GM21723 (cell line): ENCODE measurements around the gene LRRC17.
"Not testable (repeated sequence)": the region's sequence is repeated elsewhere in the genome, so short reads cannot be mapped to it uniquely, and the experiment has no call there.

Experiments
- ATAC-seq: cut with Tn5 transposase; IDR thresholded peaks from one replicate; pipeline ENCODE4 v1.9.1; 2021; ENCODE audit warnings: mild to moderate bottlenecking, moderate library complexity; ENCODE audit not compliant: unreplicated experiment

The LRRC17 gene

DNA sequence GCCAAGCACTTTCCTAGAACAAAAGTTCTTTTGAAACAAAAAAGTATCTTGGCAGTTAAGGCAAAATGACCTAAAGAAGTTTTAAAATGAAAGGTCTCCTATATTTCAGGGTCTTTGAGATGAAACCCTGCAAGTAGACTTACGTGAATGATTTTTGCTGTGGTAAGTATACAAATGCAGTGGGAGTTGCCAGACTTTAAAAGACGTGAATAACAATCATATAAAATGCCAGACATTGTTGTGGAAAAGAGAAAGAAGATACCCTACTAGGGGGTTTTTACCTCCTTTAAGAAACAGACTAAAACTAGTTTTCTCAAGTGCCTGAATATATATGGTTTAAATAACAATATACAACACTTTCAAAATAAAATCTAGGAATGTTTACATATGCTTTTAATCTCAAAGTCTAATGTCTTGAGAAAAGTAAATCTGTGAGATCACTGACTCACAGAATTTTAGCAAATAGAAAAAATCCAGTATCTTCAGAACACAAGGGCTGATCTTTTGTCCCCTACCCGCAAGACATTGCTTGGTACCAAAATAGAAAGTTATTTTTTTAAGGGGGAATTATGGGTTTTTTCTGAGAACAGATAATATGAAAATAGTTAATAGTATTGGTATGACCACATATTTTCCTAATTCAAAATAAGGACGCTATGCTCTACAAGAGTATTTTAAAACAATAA, 29.5 kb downstream of the LRRC17 start:
- no peak for ATAC-seq

- no peak for ATAC-seq
Observed at GRCh38 chr7:102942868-102943267, 30.1 kb downstream of the LRRC17 start.

GRCh38 chr7:102943423-102944169, 30.8 kb downstream of the LRRC17 start:
- no peak for ATAC-seq

- ATAC-seq = no peak
Observed at GRCh38 chr7:102944241-102944640, 31.4 kb downstream of the LRRC17 start.

DNA sequence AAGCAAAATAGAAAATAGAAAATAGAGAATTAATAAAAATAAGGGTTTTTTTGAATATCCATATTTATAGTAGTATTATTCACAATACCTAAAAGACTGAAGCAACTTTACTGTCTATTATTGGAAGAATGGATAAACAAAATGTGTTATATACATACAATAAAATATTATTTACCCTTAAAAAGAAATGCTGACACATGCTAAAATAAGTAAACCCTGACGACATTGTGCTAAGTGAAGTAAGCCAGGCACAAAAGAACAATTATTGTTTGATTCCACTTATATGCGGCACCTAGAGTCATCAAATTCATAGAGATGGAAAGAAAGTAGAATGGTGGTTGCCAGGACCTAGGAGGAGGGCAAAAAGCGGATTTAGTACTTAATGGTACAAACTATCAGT, 39.0 kb downstream of the LRRC17 start:
- ATAC-seq = no peak

GRCh38 chr7:102953406-102953805, 40.6 kb downstream of the LRRC17 start:
- ATAC-seq = no peak

- ATAC-seq = not testable (repeated sequence)
Observed at GRCh38 chr7:102954359-102954758, 41.6 kb downstream of the LRRC17 start.

- ATAC-seq = not testable (repeated sequence)
Observed at GRCh38 chr7:102958004-102958403, 45.2 kb downstream of the LRRC17 start.

- ATAC-seq = not testable (repeated sequence)
Observed at GRCh38 chr7:102961993-102962392, 49.2 kb downstream of the LRRC17 start.

- ATAC-seq = no peak
Observed at GRCh38 chr7:102966465-102966864, 53.7 kb downstream of the LRRC17 start.

GRCh38 chr7:102967798-102968197, 55.0 kb downstream of the LRRC17 start:
- no peak for ATAC-seq

DNA sequence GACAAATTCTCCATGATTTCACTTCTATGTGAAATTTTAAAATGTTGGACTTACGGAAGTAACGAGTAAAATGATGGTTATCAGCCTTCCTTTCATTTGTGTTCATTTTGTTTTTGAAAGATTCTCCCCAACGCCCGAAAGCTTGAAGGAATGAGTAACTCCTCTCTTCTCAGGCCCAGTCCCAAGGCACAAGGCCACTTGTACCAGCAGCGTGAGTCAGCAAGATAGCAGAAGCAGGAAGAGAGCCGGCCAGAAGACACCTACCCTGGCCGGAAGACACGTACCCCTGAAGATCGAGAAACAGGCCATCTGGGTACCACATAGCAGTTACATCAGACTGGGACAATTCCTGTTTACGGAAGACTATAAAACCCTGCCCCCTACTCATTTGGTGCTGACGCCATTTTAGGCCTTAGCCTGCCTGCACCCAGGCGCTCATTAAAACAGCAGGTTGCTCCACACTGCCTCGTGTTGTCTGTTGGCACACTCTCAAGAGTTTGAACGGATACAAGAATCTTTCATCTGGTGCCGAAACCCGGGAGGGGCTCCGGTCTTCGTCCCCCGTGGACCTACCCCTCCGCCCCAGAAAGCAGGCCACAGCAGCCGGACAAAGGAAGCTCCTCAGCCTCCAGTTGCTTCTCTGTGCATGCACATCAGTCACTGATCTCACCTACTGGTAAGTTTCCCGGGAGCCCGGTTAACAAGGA, 60.4 kb downstream of the LRRC17 start:
- ATAC-seq = no peak

DNA sequence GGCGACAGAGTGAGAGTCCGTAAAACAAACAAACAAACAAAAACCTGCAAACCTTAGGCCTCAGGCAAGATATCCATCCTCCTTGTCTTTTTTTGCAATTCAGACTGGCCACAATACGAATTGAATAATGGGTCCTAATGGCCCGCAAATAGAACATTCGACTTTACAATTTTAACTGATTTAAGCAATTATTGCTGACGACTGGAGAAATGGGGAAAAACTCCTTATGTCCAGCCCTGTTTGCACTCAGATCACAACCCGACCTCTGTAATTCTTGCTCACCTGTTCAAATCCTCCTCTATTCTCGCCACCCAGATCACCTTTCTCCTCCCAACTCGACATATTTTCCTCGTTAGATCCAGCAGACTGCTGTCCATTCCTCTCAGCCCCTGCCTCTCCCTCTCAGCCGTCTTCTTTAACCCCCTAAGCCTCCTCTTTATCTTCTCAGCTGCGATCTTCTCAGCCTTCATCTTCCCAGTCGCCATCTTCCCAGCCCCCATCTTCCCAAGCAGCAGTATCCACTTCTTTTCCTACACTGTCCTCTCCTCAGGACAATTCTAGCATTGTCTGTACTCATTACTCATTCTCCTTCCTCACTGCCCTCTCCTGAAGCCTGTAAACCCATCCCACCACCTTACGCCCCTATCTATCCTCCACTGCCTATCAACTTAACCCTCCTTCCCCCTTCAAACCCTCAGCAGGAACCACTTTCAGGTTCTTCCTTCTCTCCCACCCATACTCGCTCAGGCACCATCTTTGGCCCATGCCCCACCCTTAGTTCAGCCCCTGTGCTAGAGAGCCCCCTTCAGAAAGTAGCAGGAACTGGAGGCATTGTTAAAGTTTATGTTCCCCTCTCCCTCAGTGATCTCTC, 61.8 kb downstream of the LRRC17 start:
- ATAC-seq = no peak

DNA sequence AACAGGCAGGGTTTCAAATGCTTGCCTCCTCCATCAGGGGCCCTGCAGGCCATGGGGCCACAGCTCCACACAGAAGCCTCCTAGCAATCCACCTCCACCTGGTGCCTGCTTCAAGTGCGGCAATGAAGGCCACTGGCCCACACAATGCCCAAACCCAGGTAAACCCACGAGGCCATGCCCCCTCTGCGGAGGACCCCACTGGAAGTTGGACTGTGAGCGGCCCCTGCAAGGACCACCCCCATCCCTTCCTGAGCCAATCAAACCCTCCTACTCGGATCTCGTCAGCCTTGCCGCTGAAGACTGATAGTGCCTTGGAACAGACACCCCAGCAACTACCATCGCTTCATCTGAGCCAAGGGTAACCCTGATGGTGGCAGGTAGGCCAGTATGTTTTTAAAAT, 63.1 kb downstream of the LRRC17 start:
- ATAC-seq = no peak

DNA sequence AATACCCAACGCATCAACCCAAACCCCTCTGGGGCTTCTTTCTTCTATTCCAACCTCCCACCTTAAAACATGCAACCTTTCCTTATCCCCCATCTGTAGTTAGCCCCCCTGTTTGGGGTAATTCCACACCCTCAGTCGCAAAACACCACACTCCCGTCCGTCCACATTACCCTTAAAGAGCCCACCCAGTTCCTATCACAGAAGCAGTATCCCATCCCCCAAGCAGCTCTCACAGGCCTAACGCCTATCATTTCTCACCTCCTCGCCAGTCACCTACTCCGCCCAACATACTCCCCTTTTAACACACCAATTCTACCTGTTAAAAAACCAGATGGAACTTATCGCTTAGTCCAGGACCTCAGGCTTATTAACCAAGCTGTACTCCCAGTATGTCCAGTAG, 63.7 kb downstream of the LRRC17 start:
- ATAC-seq = no peak

DNA sequence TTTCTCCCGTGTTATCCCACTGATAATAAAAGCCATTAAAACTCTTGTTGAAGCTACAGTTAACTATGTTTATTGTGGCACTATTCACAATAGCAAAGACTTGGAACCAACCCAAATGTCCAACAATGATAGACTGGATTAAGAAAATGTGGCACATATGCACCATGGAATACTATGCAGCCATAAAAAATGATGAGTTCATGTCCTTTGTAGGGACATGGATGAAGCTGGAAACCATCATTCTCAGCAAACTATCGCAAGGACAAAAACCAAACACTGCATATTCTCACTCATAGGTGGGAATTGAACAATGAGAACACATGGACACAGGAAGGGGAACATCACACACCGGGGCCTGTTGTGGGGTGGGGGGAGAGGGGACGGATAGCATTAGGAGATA, 64.8 kb downstream of the LRRC17 start:
- ATAC-seq = not testable (repeated sequence)

GRCh38 chr7:102978284-102978683, 65.5 kb downstream of the LRRC17 start:
- ATAC-seq = no peak

DNA sequence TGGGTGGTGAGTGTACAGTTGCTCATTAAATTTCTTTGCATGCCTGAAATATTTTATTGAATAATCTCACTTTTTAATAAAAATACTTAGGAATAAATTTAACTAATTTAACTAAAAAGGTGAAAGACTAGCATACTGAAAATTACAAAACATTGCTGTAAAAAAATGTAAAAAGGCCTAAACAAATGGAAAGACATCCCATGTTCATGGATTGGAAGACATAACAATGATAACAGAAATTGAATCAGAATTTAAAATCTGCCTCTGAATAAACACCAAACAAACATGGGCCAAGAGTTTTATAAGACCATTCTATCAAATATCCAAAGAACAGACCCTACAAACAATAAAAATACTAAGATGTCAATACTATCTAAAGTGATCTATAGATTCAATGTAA, 66.9 kb downstream of the LRRC17 start:
- ATAC-seq = no peak

DNA sequence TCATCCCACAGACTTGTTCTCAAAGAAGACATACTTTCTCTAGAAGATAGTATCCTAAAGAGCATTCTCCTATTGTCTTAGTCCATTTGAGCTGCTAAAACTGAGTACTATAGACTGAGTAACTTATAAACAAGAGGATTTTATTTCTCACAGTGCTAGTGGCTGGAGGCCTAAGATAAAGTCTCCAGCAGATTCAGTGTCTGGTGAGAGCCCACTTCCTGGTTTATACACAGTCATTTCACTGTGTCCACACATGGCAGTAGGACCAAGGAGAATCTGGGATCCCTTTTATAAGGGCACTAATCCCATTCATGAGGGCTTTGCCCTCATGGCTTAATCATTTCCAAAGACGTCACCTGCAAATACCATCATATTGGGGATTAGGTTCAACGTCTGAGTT, 68.7 kb downstream of the LRRC17 start:
- ATAC-seq = no peak

- no peak for ATAC-seq
Observed at GRCh38 chr7:102982235-102982634, 69.4 kb downstream of the LRRC17 start.

GRCh38 chr7:102983602-102984001, 70.8 kb downstream of the LRRC17 start:
- no peak for ATAC-seq
